Smooth muscle cell (in vitro differentiated cells): ENCODE results near the gene FBN2. TPM values are rescaled to one million over a fixed set of nuclear protein-coding genes. Genes with fewer than 3 reads are reported as not detected.

Experiments used
- DNase-seq: peaks from one replicate; lab custom pipeline; 2025; ENCODE audit not compliant: unreplicated experiment; lab: John Stamatoyannopoulos, UW
- H2AFZ ChIP-seq: fragments of 200-600 bp; sonication (generic); 2 replicates; pipeline ENCODE4 v1.6.0; 2016; ENCODE audit warnings: antibody characterized with exemption, low read depth, mild to moderate bottlenecking
- H3F3A ChIP-seq: fragments of 200-600 bp; sonication (generic); 2 replicates; pipeline ENCODE4 v1.6.0; 2017; ENCODE audit warnings: antibody characterized with exemption, low read depth
- H3K27ac ChIP-seq: fragments of 200-600 bp; sonication (generic); 2 replicates; pipeline ENCODE4 v1.5.1; 2016; ENCODE audit warnings: low read depth, mild to moderate bottlenecking
- H3K27me3 ChIP-seq: fragments of 200-600 bp; sonication (generic); 2 replicates; pipeline ENCODE4 v1.6.1; 2016; ENCODE audit warnings: low read depth, mild to moderate bottlenecking
- H3K36me3 ChIP-seq: fragments of 200-600 bp; sonication (generic); 2 replicates; pipeline ENCODE4 v1.5.1; 2016; ENCODE audit warnings: low read depth
- H3K4me1 ChIP-seq: fragments of 200-600 bp; sonication (generic); 2 replicates; pipeline ENCODE4 v1.5.1; 2016; ENCODE audit warnings: low read depth
- H3K4me2 ChIP-seq: fragments of 200-600 bp; sonication (generic); 2 replicates; pipeline ENCODE4 v1.6.0; 2016; ENCODE audit warnings: mild to moderate bottlenecking
- H3K4me3 ChIP-seq: fragments of 200-600 bp; sonication (generic); 2 replicates; pipeline ENCODE4 v1.5.1; 2016; ENCODE audit warnings: mild to moderate bottlenecking
- H3K79me2 ChIP-seq: fragments of 200-600 bp; sonication (generic); 2 replicates; pipeline ENCODE4 v1.6.0; 2016; ENCODE audit warnings: low read depth, mild to moderate bottlenecking
- H3K9ac ChIP-seq: fragments of 200-600 bp; sonication (generic); 2 replicates; pipeline ENCODE4 v1.6.0; 2016; ENCODE audit warnings: low read depth
- H3K9me3 ChIP-seq: fragments of 200-600 bp; sonication (generic); replicated peaks from 2 replicates; pipeline ENCODE4 v1.5.1; 2016; ENCODE audit warnings: low read depth
- H4K20me1 ChIP-seq: fragments of 200-600 bp; sonication (generic); 2 replicates; pipeline ENCODE4 v1.6.0; 2016; ENCODE audit warnings: low read depth
- CTCF ChIP-seq: fragments of 200-600 bp; sonication (generic); IDR thresholded peaks from 2 replicates; pipeline ENCODE4 v1.5.1; 2017; ENCODE audit warnings: borderline replicate concordance, mild to moderate bottlenecking, antibody characterized with exemption; ENCODE audit not compliant: insufficient read depth, poor library complexity, severe bottlenecking
- WGBS: methylation state at CpG from one replicate; pipeline ENCODE4 v1.1.7; 2016; ENCODE audit warnings: low lambda C conversion rate; 5-methylcytosine and 5-hydroxymethylcytosine counted together
- polyA plus RNA-seq: library from polyadenylated mRNA; unstranded; fragments of >200 nt; fragmentation: Nextera tagmentation; extraction: Ambion mirVana; gene quantifications from 2 replicates; pipeline ENCODE4 v1.2.1, GENCODE V29; 2016
- total RNA-seq: library from RNA; depleted of rRNA; stranded (reverse); fragments of >200 nt; gene quantifications from 2 replicates; pipeline ENCODE4 v1.2.3, GENCODE V29; 2014

The FBN2 gene
- total and polyA plus RNA-seq, 2 experiments from 2014 or later, result 17.2 to 25.9 TPM

GRCh38 chr5:128274441-128274840, 263.6 kb downstream of the FBN2 start:
- H3K9ac ChIP-seq, result no peak overlapping the region
- no peaks in the 10 kb centered on the region for H3K36me3 ChIP-seq
- H3K4me3 ChIP-seq, result no peak overlapping the region
- WGBS, result 91% methylated on average over 2 of the region's 2 CpGs
- no peaks in the 10 kb centered on the region for H4K20me1 ChIP-seq
- no peaks in the 10 kb centered on the region for H3K79me2 ChIP-seq
- no peak for TF ChIP-seq CTCF
- no peak overlapping the region for H2AFZ ChIP-seq
- H3K27ac ChIP-seq, result no peak overlapping the region
- H3K9me3 ChIP-seq, result no peaks in the 10 kb centered on the region
- no peak overlapping the region for H3K4me2 ChIP-seq
- DNase-seq, result no peak
- H3K4me1 ChIP-seq, result no peaks in the 10 kb centered on the region
- H3K27me3 ChIP-seq, result no peaks in the 10 kb centered on the region
- peaks cover 3% of the 10 kb centered on the region for H3F3A ChIP-seq

- DNase-seq, result no peak
- no peak overlapping the region for H3K4me3 ChIP-seq
- WGBS, result 95% methylated on average over 5 of the region's 5 CpGs
- H3K27me3 ChIP-seq, result no peaks in the 10 kb centered on the region
- H3K4me1 ChIP-seq, result no peaks in the 10 kb centered on the region
- no peak for TF ChIP-seq CTCF
- H3K9ac ChIP-seq, result no peak overlapping the region
- no peaks in the 10 kb centered on the region for H3K36me3 ChIP-seq
- no peak overlapping the region for H3K27ac ChIP-seq
- no peak overlapping the region for H2AFZ ChIP-seq
- H3F3A ChIP-seq, result peaks cover 3% of the 10 kb centered on the region
- H4K20me1 ChIP-seq, result no peaks in the 10 kb centered on the region
- H3K9me3 ChIP-seq, result no peaks in the 10 kb centered on the region
- H3K4me2 ChIP-seq, result no peak overlapping the region
- no peaks in the 10 kb centered on the region for H3K79me2 ChIP-seq
Measured at GRCh38 chr5:128273736-128274135, 264.3 kb downstream of the FBN2 start.

GRCh38 chr5:128271859-128272464, 266.1 kb downstream of the FBN2 start:
- no peaks in the 10 kb centered on the region for H3K9me3 ChIP-seq
- no peaks in the 10 kb centered on the region for H3K27me3 ChIP-seq
- H3K27ac ChIP-seq, result peak overlapping the region; percentile 80
- no peaks in the 10 kb centered on the region for H3K4me1 ChIP-seq
- no peaks in the 10 kb centered on the region for H3K79me2 ChIP-seq
- H3K4me3 ChIP-seq, result no peak overlapping the region
- no peak for TF ChIP-seq CTCF
- H2AFZ ChIP-seq, result no peak overlapping the region
- 55% methylated on average over 6 of the region's 6 CpGs for WGBS
- no peak overlapping the region for H3K4me2 ChIP-seq
- H4K20me1 ChIP-seq, result no peaks in the 10 kb centered on the region
- H3F3A ChIP-seq, result peaks cover 3% of the 10 kb centered on the region
- H3K36me3 ChIP-seq, result no peaks in the 10 kb centered on the region
- DNase-seq, result no peak
- peak overlapping the region; percentile 76 for H3K9ac ChIP-seq

GRCh38 chr5:128271071-128271470, 267.0 kb downstream of the FBN2 start:
- 88% methylated on average over 3 of the region's 3 CpGs for WGBS
- Histone ChIP-seq H2AFZ (no peak overlapping the region), H3K27me3 (no peaks in the 10 kb centered on the region), H3F3A (peaks cover 3% of the 10 kb centered on the region), H3K36me3 (no peaks in the 10 kb centered on the region), H3K27ac (peak overlapping the region; percentile 80), H3K4me1 (no peaks in the 10 kb centered on the region), H3K79me2 (no peaks in the 10 kb centered on the region), H3K9ac (peak overlapping the region; percentile 76), H4K20me1 (no peaks in the 10 kb centered on the region), H3K9me3 (no peaks in the 10 kb centered on the region), H3K4me3 (no peak overlapping the region), H3K4me2 (no peak overlapping the region)
- TF ChIP-seq CTCF, result no peak
- DNase-seq, result no peak
